NCI-H2196 (cell line): Measurements from ENCODE around the gene SP2.
A peak's percentile ranks its signal among the peaks of the same experiment; 100 is the strongest.

Source experiments
- DNase-seq: peaks from one replicate; lab custom pipeline; 2025; ENCODE audit not compliant: unreplicated experiment; lab: John Stamatoyannopoulos, UW

Gene SP2

GRCh38 chr17:47895856-47896671 is at the start of gene SP2:
Gene SP2, plus strand, starts transcription at chr17:47896236. Its CDS starts 51 bp downstream, at chr17:47896287.
- DNase-seq = peak; percentile 98

- no peak for DNase-seq
Measured at GRCh38 chr17:47846716-47847340, 49.2 kb upstream of the SP2 start.

GRCh38 chr17:47847341-47848197 is 48.5 kb upstream of the SP2 start:
- DNase-seq = no peak

GRCh38 chr17:47848198-47848513 is 47.9 kb upstream of the SP2 start:
- no peak for DNase-seq

- DNase-seq = no peak
Measured at GRCh38 chr17:47850373-47850691, 45.7 kb upstream of the SP2 start.

- peak; percentile 75 for DNase-seq
Measured at GRCh38 chr17:47850692-47851573, 45.1 kb upstream of the SP2 start, which contains the start of gene SP6. Gene SP6, minus strand, starts transcription at chr17:47851163. Its CDS starts 2,734 bp downstream, at chr17:47848429.

GRCh38 chr17:47851764-47852112 is 44.3 kb upstream of the SP2 start:
- no peak for DNase-seq

GRCh38 chr17:47852113-47852949 is 43.7 kb upstream of the SP2 start:
- no peak for DNase-seq

GRCh38 chr17:47853616-47854015 is 42.4 kb upstream of the SP2 start:
- DNase-seq = no peak

GRCh38 chr17:47855737-47856136 is 40.3 kb upstream of the SP2 start:
- DNase-seq = no peak

- no peak for DNase-seq
Measured at GRCh38 chr17:47856830-47857229, 39.2 kb upstream of the SP2 start.

GRCh38 chr17:47857551-47858455 is 38.2 kb upstream of the SP2 start:
- DNase-seq = no peak

- no peak for DNase-seq
Measured at GRCh38 chr17:47860386-47860785, 35.6 kb upstream of the SP2 start.

GRCh38 chr17:47862621-47863440 is 33.2 kb upstream of the SP2 start:
- peak; percentile 18 for DNase-seq

GRCh38 chr17:47864791-47865216 is 31.2 kb upstream of the SP2 start:
- DNase-seq = no peak

- DNase-seq = no peak
Measured at GRCh38 chr17:47866941-47867340, 29.1 kb upstream of the SP2 start.

GRCh38 chr17:47867813-47868533 is 28.1 kb upstream of the SP2 start:
- no peak for DNase-seq
